ENCODE data around the gene TTC8. TPM values are rescaled to one million over a fixed set of nuclear protein-coding genes. Genes with fewer than 3 reads are reported as not detected.

TTC8 gene
- total and polyA plus RNA-seq, 9 donors: 40.3 to 98.1 (median 66.4) TPM

DNA sequence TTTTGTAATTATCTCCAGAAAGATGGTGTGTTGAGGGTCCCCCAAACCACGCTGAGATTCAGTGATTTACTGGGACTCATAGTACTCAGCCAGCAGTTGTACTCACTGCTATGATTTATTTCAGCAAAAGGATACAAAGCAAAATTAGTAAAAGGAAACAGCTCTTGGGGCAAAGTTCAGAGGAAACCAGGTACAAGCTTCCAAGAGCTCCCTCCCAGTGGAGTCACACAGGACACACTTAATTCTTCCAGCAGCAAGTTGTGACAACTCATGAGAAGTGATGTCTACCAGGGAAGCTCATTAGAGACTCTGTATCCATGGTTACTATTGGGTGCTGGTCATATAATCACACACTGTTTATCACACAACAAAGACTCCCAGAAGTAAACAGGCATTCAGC lies 38.7 kb downstream of the TTC8 start:
- WGBS, 3 donors: 81 to 96% (median 88%) methylated on average over 1 of the region's 1 CpG
- H3K36me3 ChIP-seq: no peaks in the 10 kb centered on the region

GRCh38 chr14:88864198-88864597 lies 39.7 kb downstream of the TTC8 start:
- intact Hi-C loops (cut with DNase I): loop anchor here in 1 of 4 donors (5.0 kb wide), 1 partner anchor 1427 kb away; no protein-coding TSS in a partner anchor
- no peak for TF ChIP-seq CTCF (IDR thresholded peaks at IDR 0.05)
- no peak for TF ChIP-seq POLR2A (IDR thresholded peaks at IDR 0.05)
- no peak for TF ChIP-seq EP300 (IDR thresholded peaks at IDR 0.05)
- no peak for DNase-seq
- Histone ChIP-seq H3K4me1 (ENCODE audit: insufficient read depth) (peaks cover 2% of the 10 kb centered on the region), H3K4me3 (no peak overlapping the region), H3K36me3 (no peaks in the 10 kb centered on the region), H3K9me3 (no peaks in the 10 kb centered on the region), H3K27me3 (no peaks in the 10 kb centered on the region), H3K27ac (no peak overlapping the region)
- WGBS, 3 donors: 84 to 96% (median 86%) methylated on average over 1 of the region's 1 CpG

More for the DNA sequence above, 38.7 kb downstream of the TTC8 start:
- Histone ChIP-seq H3K27ac (no peak overlapping the region), H3K27me3 (no peaks in the 10 kb centered on the region), H3K4me1 (ENCODE audit: insufficient read depth) (peaks cover 2% of the 10 kb centered on the region), H3K9me3 (no peaks in the 10 kb centered on the region), H3K4me3 (no peak overlapping the region)
- TF ChIP-seq CTCF (IDR thresholded peaks at IDR 0.05): no peak
- TF ChIP-seq EP300 (IDR thresholded peaks at IDR 0.05): no peak
- no peak for TF ChIP-seq POLR2A (IDR thresholded peaks at IDR 0.05)
- no peak for DNase-seq
- intact Hi-C loops (cut with DNase I): loop anchor here in 1 of 4 donors (5.0 kb wide), 1 partner anchor 1426 kb away; no protein-coding TSS in a partner anchor

GRCh38 chr14:88866305-88866704 lies 41.9 kb downstream of the TTC8 start:
- WGBS, 3 donors: 17 to 46% (median 21%) methylated on average over 3 of the region's 3 CpGs
- Histone ChIP-seq H3K27ac (no peak overlapping the region), H3K4me1 (ENCODE audit: insufficient read depth) (peaks cover 2% of the 10 kb centered on the region), H3K27me3 (no peaks in the 10 kb centered on the region), H3K9me3 (no peaks in the 10 kb centered on the region), H3K36me3 (no peaks in the 10 kb centered on the region), H3K4me3 (no peak overlapping the region)
- intact Hi-C loops (cut with DNase I): loop anchor here in 1 of 4 donors (5.0 kb wide), 1 partner anchor 199 kb away; no protein-coding TSS in a partner anchor
- no peak for DNase-seq
- no peak for TF ChIP-seq EP300 (IDR thresholded peaks at IDR 0.05)

DNA sequence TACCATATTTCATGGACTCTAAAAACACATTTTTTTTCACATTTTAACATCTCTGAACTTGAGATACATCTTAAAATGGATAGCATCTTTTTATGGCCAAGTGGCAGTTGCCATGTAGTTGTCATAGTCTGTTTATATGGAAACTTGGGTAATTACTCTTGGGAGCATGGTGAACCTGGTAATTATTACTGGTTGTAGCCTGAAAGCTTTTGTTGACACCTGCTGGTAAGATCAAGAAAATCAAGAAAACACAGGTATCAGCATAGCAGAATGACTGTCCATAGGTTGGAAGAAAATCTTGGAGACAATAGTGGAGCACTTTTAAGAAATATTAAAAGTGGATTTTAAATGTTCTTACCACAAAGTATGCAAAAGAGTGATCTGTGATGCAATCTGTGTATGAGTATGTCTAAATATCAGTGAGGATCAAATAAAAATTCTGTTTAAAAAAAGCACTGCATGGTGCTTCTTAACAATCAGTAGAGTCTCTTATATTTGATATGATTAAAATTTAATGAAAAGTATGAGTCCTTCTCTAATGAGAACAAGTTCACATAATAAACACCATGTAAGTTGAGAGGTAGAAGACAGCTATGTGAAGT lies 44.2 kb downstream of the TTC8 start:
- Histone ChIP-seq H3K4me3 (no peak overlapping the region), H3K27ac (no peak overlapping the region), H3K27me3 (no peaks in the 10 kb centered on the region), H3K36me3 (no peaks in the 10 kb centered on the region), H3K9me3 (no peaks in the 10 kb centered on the region), H3K4me1 (ENCODE audit: insufficient read depth) (peaks cover 2% of the 10 kb centered on the region)
- TF ChIP-seq CTCF (IDR thresholded peaks at IDR 0.05): peak; percentile 5 to 51 (median 47)
- TF ChIP-seq POLR2A (IDR thresholded peaks at IDR 0.05): no peak
- no peak for TF ChIP-seq EP300 (IDR thresholded peaks at IDR 0.05)
- no peak for DNase-seq
- intact Hi-C loops (cut with DNase I): loop anchor here in 1 of 4 donors (5.0 kb wide), 1 partner anchor 201 kb away; no protein-coding TSS in a partner anchor

DNA sequence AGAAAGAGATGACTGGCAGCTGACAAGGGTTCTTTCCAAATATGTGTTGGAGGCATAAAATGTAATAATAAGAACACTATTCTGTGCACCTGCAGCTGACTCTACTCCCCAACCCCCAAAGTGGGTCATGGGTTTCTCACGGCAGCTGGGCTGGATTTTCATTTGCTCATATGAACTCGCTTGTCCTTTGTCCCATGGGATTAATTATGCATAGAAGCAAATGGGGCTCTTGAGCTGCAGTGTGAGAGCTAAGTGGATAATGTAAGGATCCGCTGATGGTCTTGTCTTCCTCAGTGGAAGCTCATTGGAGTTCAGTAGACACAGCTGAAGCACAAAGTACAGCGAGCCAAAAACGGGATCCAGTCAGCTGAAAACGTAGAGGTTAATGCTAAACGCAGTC lies 46.3 kb downstream of the TTC8 start:
- Histone ChIP-seq H3K27ac (no peak overlapping the region), H3K9me3 (no peaks in the 10 kb centered on the region), H3K36me3 (no peaks in the 10 kb centered on the region), H3K4me3 (no peak overlapping the region), H3K27me3 (no peaks in the 10 kb centered on the region), H3K4me1 (ENCODE audit: insufficient read depth) (no peaks in the 10 kb centered on the region)
- intact Hi-C loops (cut with DNase I): no loop called here
- no peak for TF ChIP-seq POLR2A (IDR thresholded peaks at IDR 0.05)
- no peak for TF ChIP-seq CTCF (IDR thresholded peaks at IDR 0.05)
- TF ChIP-seq EP300 (IDR thresholded peaks at IDR 0.05): no peak
- no peak for DNase-seq
- 93 to 97% (median 94%) methylated on average over 7 of the region's 7 CpGs for WGBS, 3 donors
